ENCODE data around the gene MT1H. TPM values are rescaled to one million over a fixed set of nuclear protein-coding genes. Genes with fewer than 3 reads are reported as not detected.
A peak's percentile ranks its signal among the peaks of the same experiment; 100 is the strongest.

Gene MT1H
- total and polyA plus RNA-seq, 2 of the 13 experiments (the other 11 are each of a cell fraction or from before 2014, with no cell fraction given), result 0.60 TPM; not detected in 1

DNA sequence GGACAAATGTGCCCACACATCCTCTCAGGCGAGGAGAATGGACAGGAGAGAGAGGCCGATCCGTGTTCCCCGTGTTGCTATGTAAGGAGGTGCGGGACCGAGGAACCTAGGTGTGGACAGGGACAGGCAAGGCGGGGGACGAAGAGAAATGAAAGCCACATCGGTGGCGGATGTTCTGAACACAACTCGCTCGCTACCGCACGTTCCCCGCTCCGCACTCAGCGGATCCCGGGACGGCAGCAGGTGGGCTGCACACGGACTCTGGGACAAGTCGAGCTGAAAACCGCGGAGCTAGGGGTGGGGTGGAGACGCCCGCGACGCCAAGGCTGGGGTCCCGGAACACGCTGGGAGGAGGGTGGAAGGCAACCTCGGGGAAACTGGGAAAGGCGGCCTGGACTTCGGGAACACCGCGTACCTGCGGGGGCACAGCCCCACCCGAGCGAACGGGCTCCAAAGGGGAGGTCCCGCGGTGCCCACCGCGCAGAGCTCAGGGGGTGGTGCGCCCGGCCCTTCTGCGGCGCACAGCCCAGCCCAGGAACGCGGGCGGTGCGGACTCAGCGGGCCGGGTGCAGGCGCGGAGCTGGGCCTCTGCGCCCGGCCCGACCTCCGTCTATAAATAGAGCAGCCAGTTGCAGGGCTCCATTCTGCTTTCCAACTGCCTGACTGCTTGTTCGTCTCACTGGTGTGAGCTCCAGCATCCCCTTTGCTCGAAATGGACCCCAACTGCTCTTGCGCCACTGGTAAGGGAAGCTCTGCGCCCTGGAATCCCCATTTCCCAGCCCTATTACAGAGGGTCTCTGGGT, 44.3 kb upstream of the MT1H start, which contains the start of gene MT1E (continued):
- TF ChIP-seq THRA (CRISPR knock-in tag; IDR thresholded peaks at IDR 0.05; ENCODE audit: borderline replicate concordance) (no peak), STAT5B (CRISPR knock-in tag; IDR thresholded peaks at IDR 0.05) (no peak), ZFP1 (CRISPR knock-in tag; IDR thresholded peaks at IDR 0.05) (no peak), SP140L (CRISPR knock-in tag; IDR thresholded peaks at IDR 0.05; ENCODE audit: borderline replicate concordance) (no peak), ZNF83 (CRISPR knock-in tag; IDR thresholded peaks at IDR 0.05; ENCODE audit: borderline replicate concordance) (no peak), NFYB (CRISPR knock-in tag; IDR thresholded peaks at IDR 0.05) (0 out of 2 replicates have a peak, but pooled peaks have one; percentile 3), ZBTB37 (CRISPR knock-in tag; IDR thresholded peaks at IDR 0.05) (no peak), MIER2 (CRISPR knock-in tag; IDR thresholded peaks at IDR 0.05) (no peak; the same call in 1 of the 2 replicates), NCOA5 (CRISPR knock-in tag; IDR thresholded peaks at IDR 0.05) (no peak), ZNF44 (CRISPR knock-in tag; IDR thresholded peaks at IDR 0.05) (no peak), ZNF788 (CRISPR knock-in tag; IDR thresholded peaks at IDR 0.05; ENCODE audit: borderline replicate concordance) (peak; percentile 78), THYN1 (CRISPR knock-in tag; IDR thresholded peaks at IDR 0.05; ENCODE audit: borderline replicate concordance, low read depth) (no peak), ZNF576 (CRISPR knock-in tag; IDR thresholded peaks at IDR 0.05) (no peak), ATF1 (CRISPR knock-in tag; IDR thresholded peaks at IDR 0.05) (no peak), ZNF713 (CRISPR knock-in tag; IDR thresholded peaks at IDR 0.05) (no peak), HMGXB3 (CRISPR knock-in tag; IDR thresholded peaks at IDR 0.05; ENCODE audit: borderline replicate concordance) (no peak), NONO (IDR thresholded peaks at IDR 0.05) (no peak), NONO (CRISPR knock-in tag; conservative IDR thresholded peaks at IDR 0.05) (peak; percentile 44; the same call in 1 of the 2 replicates), NFATC3 (CRISPR knock-in tag; IDR thresholded peaks at IDR 0.05) (no peak), SIX4 (CRISPR knock-in tag; IDR thresholded peaks at IDR 0.05) (no peak), ZNF839 (CRISPR knock-in tag; IDR thresholded peaks at IDR 0.05; ENCODE audit: borderline replicate concordance) (no peak; the same call in 1 of the 2 replicates)
- TF ChIP-seq, protein P1, sequence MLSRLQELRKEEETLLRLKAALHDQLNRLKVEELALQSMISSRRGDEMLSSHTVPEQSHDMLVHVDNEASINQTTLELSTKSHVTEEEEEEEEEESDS (CRISPR knock-in tag; IDR thresholded peaks at IDR 0.05; ENCODE audit: borderline replicate concordance), result no peak
- TF ChIP-seq, protein P2, sequence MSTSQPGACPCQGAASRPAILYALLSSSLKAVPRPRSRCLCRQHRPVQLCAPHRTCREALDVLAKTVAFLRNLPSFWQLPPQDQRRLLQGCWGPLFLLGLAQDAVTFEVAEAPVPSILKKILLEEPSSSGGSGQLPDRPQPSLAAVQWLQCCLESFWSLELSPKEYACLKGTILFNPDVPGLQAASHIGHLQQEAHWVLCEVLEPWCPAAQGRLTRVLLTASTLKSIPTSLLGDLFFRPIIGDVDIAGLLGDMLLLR (CRISPR knock-in tag; IDR thresholded peaks at IDR 0.05), result no peak

Data from HepG2 (cell line).